NCI-H2196 treated with DMSO at 0.1 percent for 48 hours (cell line): ENCODE data around the gene CCDC196.

Source experiments
- DNase-seq: peaks from one replicate; lab custom pipeline; 2025; ENCODE audit not compliant: unreplicated experiment; lab: John Stamatoyannopoulos, UW

CCDC196 gene, protein sequence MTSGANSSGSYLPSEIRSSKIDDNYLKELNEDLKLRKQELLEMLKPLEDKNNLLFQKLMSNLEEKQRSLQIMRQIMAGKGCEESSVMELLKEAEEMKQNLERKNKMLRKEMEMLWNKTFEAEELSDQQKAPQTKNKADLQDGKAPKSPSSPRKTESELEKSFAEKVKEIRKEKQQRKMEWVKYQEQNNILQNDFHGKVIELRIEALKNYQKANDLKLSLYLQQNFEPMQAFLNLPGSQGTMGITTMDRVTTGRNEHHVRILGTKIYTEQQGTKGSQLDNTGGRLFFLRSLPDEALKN

GRCh38 chr14:66485910-66486421, at the start of gene CCDC196:
Gene CCDC196 (plus strand): TSS chr14:66486371. CDS start chr14:66486503, 132 bp downstream.
- DNase-seq: no peak

DNA sequence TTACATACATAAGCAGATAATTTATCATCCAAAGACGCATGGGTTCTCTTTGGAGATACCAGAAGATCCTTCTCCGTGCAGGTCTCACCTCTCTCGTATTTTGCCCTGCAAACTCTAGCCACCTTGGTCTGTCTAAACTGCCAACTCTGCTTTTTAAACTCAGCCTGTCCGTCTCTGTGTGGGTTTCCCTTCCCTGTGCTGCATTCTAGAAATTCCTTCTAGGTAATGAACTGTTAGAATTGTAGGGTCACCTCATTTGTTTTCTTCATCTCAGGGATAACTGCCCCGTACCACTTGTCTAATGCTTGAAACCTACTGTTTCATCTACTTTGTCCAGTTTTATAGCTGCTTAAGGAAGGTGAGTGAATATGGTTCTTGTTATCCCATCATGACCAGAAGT, 45.4 kb upstream of the CCDC196 start:
- DNase-seq: no peak

GRCh38 chr14:66442953-66443571, 43.1 kb upstream of the CCDC196 start:
- DNase-seq: no peak

DNA sequence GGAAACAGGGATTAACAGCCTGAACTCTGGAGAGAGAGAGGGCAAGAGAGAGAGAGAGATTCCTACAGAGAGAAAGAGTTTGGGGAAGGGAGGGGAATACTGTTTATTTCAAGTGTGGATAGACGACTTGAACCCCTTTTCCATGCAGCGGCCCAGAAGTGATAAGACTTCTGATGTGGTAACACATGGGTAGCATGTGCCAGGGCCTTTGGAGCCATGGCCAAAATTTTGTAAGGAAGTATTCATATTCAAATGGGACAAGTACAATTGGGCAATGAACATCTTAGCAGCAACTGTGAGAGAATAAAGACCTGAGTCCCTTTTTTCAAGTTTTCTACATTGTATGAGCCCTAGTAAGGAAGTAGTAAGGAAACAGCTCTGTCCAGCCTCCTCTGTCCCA, 42.4 kb upstream of the CCDC196 start:
- no peak for DNase-seq

- no peak for DNase-seq
Observed at GRCh38 chr14:66444271-66444927, 41.8 kb upstream of the CCDC196 start.

- no peak for DNase-seq
Observed at GRCh38 chr14:66445936-66446335, 40.2 kb upstream of the CCDC196 start.

DNA sequence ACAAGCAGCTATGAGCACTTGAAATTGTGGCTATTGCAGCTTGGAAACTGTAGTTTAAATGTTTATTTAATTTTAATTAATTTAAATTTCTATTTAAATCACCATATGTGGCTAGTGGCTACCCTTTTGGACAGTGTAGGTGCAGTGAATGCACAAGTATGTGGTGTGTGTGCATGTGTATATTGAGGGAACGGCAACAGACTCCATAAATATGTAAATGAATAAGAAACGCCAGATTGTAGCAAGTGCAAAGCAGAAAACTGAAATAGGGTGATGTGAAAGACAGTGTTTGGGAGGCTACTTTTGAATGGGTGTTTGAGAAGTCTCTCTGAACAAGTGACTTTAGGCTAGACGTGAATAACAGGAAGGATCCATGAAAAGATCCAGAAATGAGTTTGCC, 32.7 kb upstream of the CCDC196 start:
- DNase-seq: no peak

DNA sequence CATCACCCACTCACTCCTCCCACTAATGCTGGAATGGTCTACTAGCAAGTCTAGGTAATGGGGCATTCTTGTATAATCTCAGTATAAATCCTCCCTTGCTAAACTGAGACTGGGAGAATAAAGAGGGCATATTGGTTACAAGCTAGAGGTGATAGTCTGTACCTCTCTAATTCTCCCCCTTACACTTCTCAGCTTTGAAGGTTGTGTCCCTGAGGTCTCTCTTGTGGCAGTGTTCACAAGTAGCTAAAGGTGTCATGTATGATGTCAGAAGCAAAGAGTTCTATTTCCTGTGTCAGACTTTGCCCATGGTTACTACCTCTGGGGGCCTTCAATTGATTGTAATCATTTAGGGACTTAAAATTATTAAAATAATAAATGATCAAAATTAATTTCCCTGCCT, 26.6 kb upstream of the CCDC196 start:
- no peak for DNase-seq

DNA sequence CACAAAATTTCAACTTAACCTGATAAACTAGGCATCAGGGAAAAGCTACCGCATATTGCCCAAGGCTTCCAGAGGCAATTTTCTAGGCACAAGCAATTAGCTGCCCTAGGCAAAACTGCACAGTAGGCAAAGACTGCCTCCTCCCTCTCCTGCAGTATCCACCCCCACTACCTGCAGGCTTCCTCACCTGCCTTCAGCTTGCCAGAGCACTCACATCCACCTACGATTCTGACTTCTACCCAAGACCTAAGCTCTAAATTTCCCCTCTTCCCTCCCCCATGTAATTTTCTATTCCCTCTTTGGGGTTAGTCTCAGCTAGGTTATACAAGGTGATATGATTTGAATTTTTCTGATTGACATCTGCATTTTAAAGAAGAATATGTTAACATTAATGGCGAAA, 21.9 kb upstream of the CCDC196 start:
- no peak for DNase-seq

GRCh38 chr14:66468778-66469367, 17.3 kb upstream of the CCDC196 start:
- no peak for DNase-seq

- DNase-seq: no peak
Observed at GRCh38 chr14:66471584-66471983, 14.6 kb upstream of the CCDC196 start.

GRCh38 chr14:66472251-66472650, 13.9 kb upstream of the CCDC196 start:
- no peak for DNase-seq

DNA sequence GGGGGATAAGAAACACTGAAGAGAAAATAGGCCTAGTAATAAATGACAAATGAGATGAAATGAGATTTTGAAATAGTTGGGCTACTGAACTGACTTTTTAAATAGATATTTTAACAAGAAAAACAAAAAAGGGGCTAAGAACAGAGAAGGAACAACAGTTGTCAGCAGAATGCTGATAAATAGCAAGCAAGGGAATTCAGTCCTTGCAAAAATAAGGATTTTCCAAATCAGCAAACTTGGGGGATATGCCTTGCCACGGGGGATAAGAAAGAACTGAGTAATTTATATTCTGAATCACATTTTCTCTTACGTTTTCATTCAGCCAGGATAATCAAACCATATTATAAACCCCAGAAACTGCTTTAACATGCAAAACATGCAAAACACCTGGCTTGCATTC, 12.9 kb upstream of the CCDC196 start:
- DNase-seq: no peak

- DNase-seq: no peak
Observed at GRCh38 chr14:66476964-66477363, 9.2 kb upstream of the CCDC196 start.

- no peak for DNase-seq
Observed at GRCh38 chr14:66477567-66477966, 8.6 kb upstream of the CCDC196 start.

GRCh38 chr14:66482873-66483272, 3.3 kb upstream of the CCDC196 start:
- no peak for DNase-seq

GRCh38 chr14:66483322-66483721, 2.8 kb upstream of the CCDC196 start:
- no peak for DNase-seq

GRCh38 chr14:66485029-66485428, 1.1 kb upstream of the CCDC196 start:
- DNase-seq: no peak

- no peak for DNase-seq
Observed at GRCh38 chr14:66487164-66487563, 993 bp downstream of the CCDC196 start.

- no peak for DNase-seq
Observed at GRCh38 chr14:66490143-66491111, 4.3 kb downstream of the CCDC196 start.

DNA sequence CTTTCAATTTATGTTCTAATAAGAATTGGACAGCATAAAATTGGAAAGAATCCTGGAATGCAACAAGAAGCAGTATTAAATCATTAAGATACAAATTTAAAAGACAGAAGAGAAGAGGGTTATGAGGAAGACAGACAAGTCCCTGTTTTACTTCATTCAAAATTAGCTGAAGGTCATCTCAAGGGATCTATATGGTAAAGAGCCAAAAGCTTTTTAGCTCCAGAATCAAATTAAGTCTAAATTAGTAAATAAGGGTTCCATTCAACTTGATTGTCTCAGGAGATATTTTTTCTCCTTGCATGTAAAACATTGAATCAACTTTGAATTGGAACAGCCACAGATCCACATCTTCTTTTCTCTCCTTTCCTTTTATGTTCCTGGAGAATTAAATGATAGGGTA, 7.6 kb downstream of the CCDC196 start:
- DNase-seq: no peak
